ENCODE measurements around the gene MFAP1. TPM values are rescaled to one million over a fixed set of nuclear protein-coding genes. Genes with fewer than 3 reads are reported as not detected.

MFAP1 gene, protein sequence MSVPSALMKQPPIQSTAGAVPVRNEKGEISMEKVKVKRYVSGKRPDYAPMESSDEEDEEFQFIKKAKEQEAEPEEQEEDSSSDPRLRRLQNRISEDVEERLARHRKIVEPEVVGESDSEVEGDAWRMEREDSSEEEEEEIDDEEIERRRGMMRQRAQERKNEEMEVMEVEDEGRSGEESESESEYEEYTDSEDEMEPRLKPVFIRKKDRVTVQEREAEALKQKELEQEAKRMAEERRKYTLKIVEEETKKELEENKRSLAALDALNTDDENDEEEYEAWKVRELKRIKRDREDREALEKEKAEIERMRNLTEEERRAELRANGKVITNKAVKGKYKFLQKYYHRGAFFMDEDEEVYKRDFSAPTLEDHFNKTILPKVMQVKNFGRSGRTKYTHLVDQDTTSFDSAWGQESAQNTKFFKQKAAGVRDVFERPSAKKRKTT
- total RNA-seq, result 32.1 and 43.1 TPM in 2 replicates

DNA sequence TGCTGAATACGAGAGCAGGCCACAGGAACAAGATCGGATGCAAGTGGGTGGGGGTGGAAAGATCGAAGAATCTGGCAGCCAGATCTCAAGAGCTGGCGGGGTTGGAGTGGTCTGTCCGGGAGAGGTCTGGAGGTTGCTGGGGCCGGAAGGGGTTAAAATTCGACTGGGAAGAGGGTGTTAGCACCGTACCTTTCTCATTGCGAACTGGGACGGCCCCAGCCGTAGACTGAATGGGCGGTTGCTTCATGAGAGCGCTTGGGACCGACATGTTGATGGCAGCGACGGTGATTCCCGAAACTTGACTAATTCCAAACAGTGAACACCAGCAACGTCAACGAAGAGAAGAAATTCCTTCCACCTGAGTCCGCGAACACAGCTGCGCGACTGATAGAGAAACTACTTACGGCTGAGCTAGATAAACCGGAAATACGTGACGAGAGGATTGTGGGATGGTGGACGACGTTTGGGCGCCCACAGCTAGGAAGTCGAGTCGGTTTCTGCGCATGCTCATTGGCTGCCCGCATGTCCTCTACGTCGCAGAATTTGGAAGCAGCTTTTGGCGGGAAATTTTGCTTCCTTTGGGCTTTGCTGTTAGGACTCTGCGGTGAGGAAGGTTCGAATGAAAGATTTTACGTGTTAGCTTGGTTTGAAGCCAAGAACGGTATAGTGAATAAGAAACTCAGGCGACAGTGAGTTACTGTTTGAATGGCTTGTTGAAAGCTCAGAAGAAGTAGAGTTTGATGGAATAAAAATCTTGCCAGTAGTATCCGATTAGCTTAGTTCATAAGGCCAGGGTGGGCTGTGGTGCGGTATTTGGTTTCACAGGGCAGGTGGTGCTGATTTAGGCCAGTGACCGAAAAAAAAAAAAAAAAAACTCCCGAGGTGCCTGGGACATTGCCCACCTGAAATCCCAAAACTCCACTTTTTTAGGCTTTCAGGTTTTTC is at the start of gene MFAP1:
TSS of gene MFAP1 (minus strand) at position 389 of the 945 bp plus-strand sequence. CDS start at position 268, 121 bp downstream.

DNA sequence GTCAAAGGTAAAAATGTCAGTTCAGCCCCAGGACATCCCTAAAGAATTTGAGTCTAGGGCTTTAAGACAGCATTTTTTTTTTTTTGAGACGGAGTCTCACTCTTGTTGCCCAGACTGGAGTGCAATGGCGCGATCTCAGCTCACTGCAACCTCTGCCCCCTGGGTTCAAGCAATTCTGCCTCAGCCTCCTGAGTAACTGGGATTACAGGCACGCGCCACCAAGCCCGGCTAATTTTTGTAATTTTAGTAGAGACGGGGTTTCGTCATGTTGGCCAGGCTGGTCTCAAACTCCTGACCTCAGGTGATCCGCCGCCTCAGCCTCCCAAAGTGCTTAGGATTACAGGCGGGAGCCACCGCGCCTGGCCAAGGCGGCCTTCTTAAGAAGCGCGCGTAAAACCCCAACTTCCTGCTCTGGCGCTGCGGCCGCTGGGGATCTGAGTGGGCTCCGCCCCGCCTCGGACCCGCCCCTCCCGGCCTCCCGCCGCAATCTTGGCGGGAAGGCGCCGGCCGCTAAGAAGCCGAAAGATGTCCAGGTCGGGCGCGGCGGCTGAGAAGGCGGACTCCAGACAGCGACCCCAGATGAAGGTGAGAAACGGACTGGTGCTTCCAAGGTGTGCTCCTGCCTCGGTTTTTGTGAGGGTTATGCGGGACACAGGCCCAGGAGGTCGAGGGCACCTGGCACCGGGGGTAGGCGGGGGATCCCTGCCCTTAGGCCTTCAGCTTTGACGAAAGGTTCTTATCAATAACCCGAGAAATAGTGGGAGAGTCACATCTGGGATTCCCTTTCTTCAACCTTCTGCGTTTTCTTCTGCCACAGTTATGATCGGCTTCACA is 2.2 kb upstream of the MFAP1 start, which contains the start of gene WDR76:
TSS of gene WDR76 (plus strand) at position 495 of the 834 bp plus-strand sequence. CDS start at position 526, 31 bp downstream.

DNA sequence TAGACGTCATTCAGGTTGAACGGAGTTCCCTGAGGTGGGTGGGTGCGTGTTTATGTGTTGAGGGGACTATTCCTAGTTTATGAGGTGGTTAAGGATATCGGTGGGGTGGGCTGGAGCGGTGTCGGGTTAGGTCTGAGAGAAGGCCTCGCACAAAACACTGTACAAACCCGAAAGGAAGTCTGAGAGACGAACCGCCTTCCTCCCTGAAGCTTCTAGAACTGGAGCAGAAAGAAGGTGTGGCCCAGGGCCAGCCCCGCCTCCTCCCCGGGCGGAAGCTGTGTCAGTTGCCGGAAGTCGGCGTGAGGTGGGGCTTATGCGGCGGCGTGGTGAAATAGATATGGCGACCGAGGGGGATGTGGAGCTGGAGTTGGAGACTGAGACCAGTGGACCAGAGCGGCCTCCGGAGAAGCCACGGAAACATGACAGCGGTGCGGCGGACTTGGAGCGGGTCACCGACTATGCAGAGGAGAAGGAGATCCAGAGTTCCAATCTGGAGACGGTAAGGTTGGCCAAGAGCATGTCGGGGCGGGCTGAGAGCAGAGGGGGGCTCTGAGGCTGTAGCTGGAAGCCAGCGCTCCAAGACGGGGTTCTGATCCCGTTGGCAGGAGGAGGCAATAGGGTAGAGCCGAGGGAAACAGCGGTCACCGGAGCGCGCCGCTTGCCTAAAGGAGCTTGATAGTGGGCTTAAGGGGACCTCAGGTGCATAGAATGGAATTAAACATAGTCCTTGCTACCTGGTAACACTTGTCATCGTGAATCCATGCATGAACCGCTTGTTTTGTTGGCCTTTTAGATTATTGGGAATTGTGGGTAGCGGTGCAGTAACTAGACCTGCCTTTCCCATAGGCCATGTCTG is 24.0 kb downstream of the MFAP1 start, which contains the start of gene HYPK:
TSS of gene HYPK (plus strand) at position 314 of the 856 bp plus-strand sequence. CDS start at position 338, 24 bp downstream.

DNA sequence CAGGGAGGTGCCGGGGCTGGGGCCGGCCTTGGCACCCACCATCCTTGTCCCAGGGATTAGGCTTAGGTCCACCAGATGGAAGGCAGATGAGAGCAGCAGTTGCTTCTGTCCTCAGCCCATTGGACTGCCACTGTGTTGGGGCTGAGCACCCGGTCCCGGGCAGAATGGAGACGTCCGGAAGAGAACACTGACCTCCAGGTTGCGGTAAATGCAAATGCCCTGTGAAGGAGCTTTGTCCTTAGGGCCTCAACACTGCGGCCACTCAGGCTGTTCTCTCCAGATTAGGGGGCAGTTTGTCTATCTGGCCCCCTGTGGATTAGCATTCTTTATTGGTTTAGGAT is 24.6 kb downstream of the MFAP1 start, which contains the start of gene SERINC4:
TSS of gene SERINC4 (minus strand) at position 276 of the 341 bp plus-strand sequence. CDS start at position 42, 234 bp downstream.

DNA sequence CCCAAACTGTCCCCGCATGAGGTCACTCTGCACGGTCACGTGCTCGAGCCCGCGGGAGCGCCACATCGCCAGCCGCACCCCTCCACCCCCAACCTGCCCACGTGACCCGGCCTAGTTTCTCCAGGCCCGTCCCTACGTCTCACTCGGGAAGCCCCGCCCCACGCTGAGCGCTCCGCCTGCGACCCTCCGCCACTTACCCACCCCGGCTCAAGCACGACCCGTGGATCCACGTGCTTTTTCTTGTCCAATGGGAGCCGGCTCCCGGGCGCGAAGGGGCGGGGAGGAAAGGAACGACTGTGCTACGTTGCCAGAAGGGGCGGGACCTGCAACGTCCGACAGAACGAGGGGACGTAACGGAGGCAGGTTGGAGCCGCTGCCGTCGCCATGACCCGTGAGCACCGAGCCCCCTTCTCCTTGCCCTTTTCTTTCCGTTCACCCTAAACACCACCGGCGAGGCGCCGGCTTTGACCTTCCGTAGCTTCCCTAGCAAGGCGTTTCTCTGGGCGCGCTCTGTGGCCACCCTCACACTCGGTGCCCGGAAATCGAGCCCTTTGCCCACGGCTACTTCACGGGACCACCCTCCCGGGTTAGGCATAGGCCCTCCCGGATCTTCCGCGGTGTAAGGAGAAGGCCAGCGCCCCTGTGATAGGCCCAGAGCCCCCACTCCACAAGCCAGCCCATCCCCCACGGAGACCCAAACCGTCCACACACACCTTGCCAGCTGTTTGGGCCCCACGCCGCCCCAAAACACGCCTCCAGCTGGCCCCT is 32.3 kb downstream of the MFAP1 start, which contains the start of gene SERF2:
TSS of gene SERF2 (plus strand) at position 328 of the 768 bp plus-strand sequence. CDS start at position 385, 57 bp downstream.

DNA sequence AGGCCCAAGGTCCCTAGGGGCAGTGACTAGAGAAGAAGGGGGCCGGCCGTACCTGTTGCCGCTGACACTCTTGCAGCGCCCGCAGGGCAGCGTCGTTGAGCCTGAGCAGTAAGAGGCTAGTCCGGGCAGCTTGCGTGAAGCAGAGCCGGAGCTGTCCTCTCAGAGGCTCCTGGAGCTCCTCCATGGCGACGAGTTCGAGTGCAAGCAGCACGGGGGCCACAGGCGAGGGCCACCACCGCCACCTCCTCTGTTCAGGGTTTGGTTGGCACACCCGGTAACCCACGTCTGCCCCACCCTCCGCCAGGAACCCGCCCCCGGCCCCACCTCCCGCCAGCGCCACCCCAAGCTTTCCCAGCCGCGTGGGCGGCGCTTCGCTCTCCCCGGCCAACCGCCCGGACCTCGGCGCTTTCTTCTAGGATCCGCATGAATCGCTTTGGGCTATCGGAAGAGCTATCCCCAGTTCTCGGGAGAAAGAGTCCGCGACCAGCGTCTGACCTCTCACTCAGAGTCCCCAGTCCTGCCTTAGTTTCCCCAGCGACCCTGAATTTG is 47.7 kb downstream of the MFAP1 start, which contains the start of gene ELL3:
TSS of gene ELL3 (minus strand) at position 249 of the 549 bp plus-strand sequence. CDS start at position 184, 65 bp downstream.

Other genes starting within 250 kb of the MFAP1 start
- 16.1 and 61.7 TPM in 2 replicates for gene PPIP5K1, start 234.5 kb downstream of the MFAP1 start, total RNA-seq
- 0.85 TPM in 1 of 2 replicates, not detected in the other for gene CKMT1B, start 230.7 kb downstream of the MFAP1 start, total RNA-seq
- 0.28 TPM in 1 of 2 replicates, not detected in the other for gene STRC, start 205.9 kb downstream of the MFAP1 start, total RNA-seq
- 0.96 and 1.1 TPM in 2 replicates for gene CATSPER2, start 175.8 kb downstream of the MFAP1 start, total RNA-seq
- not detected in 2 replicates for gene CKMT1A, start 130.8 kb downstream of the MFAP1 start, total RNA-seq
- gene PDIA3, start 78.3 kb downstream of the MFAP1 start, total RNA-seq, result 187 and 208 TPM in 2 replicates
- gene ELL3, start 47.7 kb downstream of the MFAP1 start, total RNA-seq, result 1.7 and 1.9 TPM in 2 replicates
- 568 and 1,723 TPM in 2 replicates for gene SERF2, start 32.4 kb downstream of the MFAP1 start, total RNA-seq
- gene SERINC4, start 24.5 kb downstream of the MFAP1 start, total RNA-seq, result not detected in 2 replicates
- 6.8 and 16.3 TPM in 2 replicates for gene HYPK, start 24.1 kb downstream of the MFAP1 start, total RNA-seq
- gene WDR76, start 2.3 kb upstream of the MFAP1 start, total RNA-seq, result 3.9 and 26.1 TPM in 2 replicates